IMR-90 (cell line): ENCODE data around the gene SRRM3. TPM values are rescaled to one million over a fixed set of nuclear protein-coding genes. Genes with fewer than 3 reads are reported as not detected.

Source experiments
- ATAC-seq: fragments of 200-7000 bp; cut with Tn5 transposase; 2 replicates; pipeline ENCODE4 v1.9.1; 2020; ENCODE audit warnings: low read depth, mild to moderate bottlenecking, moderate library complexity
- BruUV-seq: library from RNA; stranded (reverse); fragments of 400-500 nt; replicated peaks from 2 replicates; lab custom pipeline; 2021; lab: Mats Ljungman, UMichigan
- CTCF ChIA-PET: fragments of 300-600 bp; formaldehyde crosslinking; extraction: SDS; loops from one replicate; lab custom pipeline; 2021; ENCODE audit warnings: antibody characterized with exemption; lab: Yijun Ruan, JAX
- POLR2A ChIA-PET: fragments of 300-600 bp; sonication (Branson Sonifier 250); formaldehyde crosslinking; loops from one replicate; lab custom pipeline; 2022; ENCODE audit warnings: antibody characterized with exemption; ENCODE audit not compliant: unreplicated experiment; lab: Charles Lee
- DNase-seq: peaks from one replicate; pipeline ENCODE4 v3.0.0; 2013
- H2AFZ ChIP-seq: replicated peaks from 2 replicates; pipeline ENCODE3; 2013; ENCODE audit warnings: low read length, mild to moderate bottlenecking; ENCODE audit not compliant: poor library complexity
- H2AK5ac ChIP-seq: 2 replicates; pipeline ENCODE4 v1.6.1; 2013; ENCODE audit warnings: low read depth, low read length, inconsistent platforms
- H2AK9ac ChIP-seq: replicated peaks from 2 replicates; pipeline ENCODE3; 2013; ENCODE audit warnings: mild to moderate bottlenecking, low read depth, low read length, moderate library complexity; ENCODE audit not compliant: poor library complexity
- H2BK120ac ChIP-seq: 2 replicates; pipeline ENCODE4 v1.6.1; 2013; ENCODE audit warnings: low read depth, low read length, inconsistent platforms
- H2BK15ac ChIP-seq: 3 replicates; pipeline ENCODE4 v1.6.1; 2013; ENCODE audit warnings: low read depth, low read length, inconsistent platforms
- H2BK20ac ChIP-seq: 2 replicates; pipeline ENCODE4 v1.6.1; 2013; ENCODE audit warnings: low read depth, mild to moderate bottlenecking, inconsistent platforms, low read length, moderate library complexity
- H2BK5ac ChIP-seq: 2 replicates; pipeline ENCODE4 v1.6.1; 2013; ENCODE audit warnings: mild to moderate bottlenecking, low read depth, low read length, inconsistent platforms; ENCODE audit not compliant: poor library complexity, severe bottlenecking
- H3K14ac ChIP-seq: replicated peaks from 2 replicates; pipeline ENCODE4 v1.6.1; 2013; ENCODE audit warnings: low read depth, low read length, inconsistent platforms
- H3K18ac ChIP-seq: 2 replicates; pipeline ENCODE4 v1.6.1; 2013; ENCODE audit warnings: low read depth, low read length, control low read depth
- H3K23ac ChIP-seq: 2 replicates; pipeline ENCODE4 v1.6.1; 2013; ENCODE audit warnings: low read depth, low read length, inconsistent platforms
- H3K27ac ChIP-seq: 2 replicates; pipeline ENCODE4 v1.5.1; 2013; ENCODE audit warnings: mild to moderate bottlenecking, control low read depth, low read length; ENCODE audit not compliant: insufficient read depth
- H3K27me3 ChIP-seq: 2 replicates; pipeline ENCODE4 v1.6.1; 2013; ENCODE audit warnings: low read length; ENCODE audit not compliant: control insufficient read depth, insufficient read depth
- H3K36me3 ChIP-seq: 2 replicates; pipeline ENCODE4 v1.6.1; 2013; ENCODE audit warnings: low read length, mixed read lengths; ENCODE audit not compliant: control insufficient read depth, insufficient read depth
- H3K4ac ChIP-seq: 2 replicates; pipeline ENCODE4 v1.6.1; 2013; ENCODE audit warnings: low read depth, low read length, inconsistent platforms
- H3K4me1 ChIP-seq: 2 replicates; pipeline ENCODE4 v1.6.1; 2013; ENCODE audit warnings: low read length, mixed read lengths; ENCODE audit not compliant: control insufficient read depth, insufficient read depth
- H3K4me2 ChIP-seq: 2 replicates; pipeline ENCODE4 v1.6.1; 2013; ENCODE audit warnings: low read depth, mild to moderate bottlenecking, control low read depth, low read length, moderate library complexity
- H3K4me3 ChIP-seq: 2 replicates; pipeline ENCODE4 v1.5.1; 2013; ENCODE audit warnings: low read depth, mild to moderate bottlenecking, control low read depth, low read length, moderate library complexity; ENCODE audit not compliant: insufficient read depth
- H3K56ac ChIP-seq: 2 replicates; pipeline ENCODE4 v1.6.1; 2013; ENCODE audit warnings: low read length, inconsistent platforms; ENCODE audit not compliant: insufficient read depth; ENCODE audit errors: extremely low read depth
- H3K79me1 ChIP-seq, 2 experiments: 2 replicates each; pipeline ENCODE4 v1.6.1; 2013; ENCODE audit warnings: low read length in 2 of 2, inconsistent platforms in 1 of 2, low read depth in 1 of 2
- H3K9ac ChIP-seq: 2 replicates; pipeline ENCODE4 v1.6.1; 2013; ENCODE audit warnings: low read depth, low read length, control low read depth
- H3K9me1 ChIP-seq: 2 replicates; pipeline ENCODE4 v1.6.1; 2013; ENCODE audit warnings: low read length, inconsistent platforms; ENCODE audit not compliant: insufficient read depth
- H3K9me3 ChIP-seq: 2 replicates; pipeline ENCODE4 v1.6.1; 2013; ENCODE audit warnings: low read length; ENCODE audit not compliant: control insufficient read depth, insufficient read depth
- H4K20me1 ChIP-seq: 2 replicates; pipeline ENCODE4 v1.6.1; 2013; ENCODE audit warnings: low read length, inconsistent platforms; ENCODE audit not compliant: insufficient read depth
- H4K5ac ChIP-seq: 2 replicates; pipeline ENCODE4 v1.6.1; 2013; ENCODE audit warnings: mild to moderate bottlenecking, low read depth, low read length, control low read depth
- H4K8ac ChIP-seq, 2 experiments: 2 replicates each; pipeline ENCODE4 v1.6.1; 2013; ENCODE audit warnings: low read depth in 2 of 2, low read length in 2 of 2, control low read depth in 1 of 2, inconsistent platforms in 1 of 2
- H4K91ac ChIP-seq: 2 replicates; pipeline ENCODE4 v1.6.1; 2013; ENCODE audit warnings: low read depth, low read length, inconsistent platforms; ENCODE audit not compliant: insufficient read depth
- POLR2A ChIP-seq: IDR thresholded peaks from 2 replicates; pipeline ENCODE4 v1.6.1; 2012; ENCODE audit warnings: mild to moderate bottlenecking, low read depth, low read length
- RFX5 ChIP-seq: IDR thresholded peaks from 2 replicates; pipeline ENCODE4 v1.8.0; 2012; ENCODE audit warnings: low read depth, mild to moderate bottlenecking, low read length, moderate library complexity
- WGBS, 2 experiments: methylation state at CpG; one replicate each; pipeline versions ENCODE4 v1.1.5 to v1.1.7; 2013; ENCODE audit warnings: missing lambda C conversion rate in 2 of 2; ENCODE audit not compliant: insufficient read length in 1 of 2; ENCODE audit errors: extremely low coverage in 2 of 2; 5-methylcytosine and 5-hydroxymethylcytosine counted together
- dilution Hi-C: fragments of 300-500 bp; cut with HindIII; formaldehyde crosslinking; loops from one replicate; pipeline ENCODE4 v1.14.3; 2018; ENCODE audit warnings: low sequenced_read_pairs; ENCODE audit not compliant: unreplicated experiment
- in situ Hi-C: fragments of 300-500 bp; cut with MboI; formaldehyde crosslinking; loops from 3 replicates; pipeline ENCODE4 v1.14.3; 2019; ENCODE audit warnings: low sequenced_read_pairs, inconsistent platforms, mixed read lengths
- intact Hi-C: fragments of 100-400 bp; cut with micrococcal nuclease; formaldehyde crosslinking; loops from 2 replicates; pipeline ENCODE4 v1.10.0; 2022
- polyA plus RNA-seq, 3 experiments: library from polyadenylated mRNA; depleted of rRNA; stranded (reverse); fragments of >200 nt; gene quantifications; 2 replicates each; pipeline ENCODE4 v1.2.3, GENCODE V29; 2012; ENCODE audit warnings: low replicate concordance in 1 of 3
- total RNA-seq: library from RNA; depleted of rRNA; stranded (reverse); fragments of >200 nt; gene quantifications from 2 replicates; pipeline ENCODE4 v1.2.3, GENCODE V29; 2012
- TF ChIP-seq, protein P1 (sequence below): conservative IDR thresholded peaks from 2 replicates; pipeline ENCODE4 v1.5.1; 2012; ENCODE audit warnings: mild to moderate bottlenecking, low read depth, low read length, improper control_type of control experiment
- TF ChIP-seq, protein P2 (sequence below): fragments of 150-350 bp; IDR thresholded peaks from 2 replicates; pipeline ENCODE4 v1.6.1; 2016; ENCODE audit warnings: low read depth, mild to moderate bottlenecking, low read length, moderate library complexity, borderline replicate concordance

The SRRM3 gene
- total and polyA plus RNA-seq, 2 of the 4 experiments (the other 2 are of a cell fraction): 0.18 to 2.5 TPM

DNA sequence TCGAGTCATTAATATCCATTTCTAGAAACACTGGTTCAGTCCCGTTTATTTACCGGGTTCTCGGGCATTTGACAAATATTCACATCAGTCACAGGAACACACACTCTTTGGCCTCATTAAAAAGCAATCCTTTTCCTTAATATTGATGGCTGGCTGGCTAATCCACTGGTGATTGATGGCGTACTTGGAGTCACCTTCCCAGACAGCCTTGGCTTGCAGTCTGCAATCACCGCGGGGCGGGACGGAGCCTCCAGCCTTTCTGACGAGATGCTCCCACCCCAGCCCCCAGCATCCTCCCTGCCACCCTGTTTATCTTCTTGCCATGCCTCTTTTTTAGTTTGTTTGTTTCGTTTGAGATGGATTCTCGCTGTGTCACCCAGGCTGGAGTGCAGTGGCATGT is 36.6 kb downstream of the SRRM3 start:
- Histone ChIP-seq H3K27ac (no peak overlapping the region), H2AK9ac (no peak overlapping the region), H3K79me1 (no peaks in the 10 kb centered on the region), H3K4me1 (no peaks in the 10 kb centered on the region), H3K9ac (no peak overlapping the region), H2BK5ac (no peak overlapping the region), H3K27me3 (peaks cover 32% of the 10 kb centered on the region), H2BK20ac (no peak overlapping the region), H4K5ac (no peak overlapping the region), H4K8ac (no peak overlapping the region), H3K56ac (no peak overlapping the region), H3K9me3 (no peaks in the 10 kb centered on the region), H3K18ac (no peak overlapping the region), H3K4ac (no peak overlapping the region), H3K23ac (no peak overlapping the region), H3K9me1 (no peaks in the 10 kb centered on the region; the same call in 1 of the 2 replicates), H4K91ac (no peak overlapping the region), H3K4me3 (no peak overlapping the region), H2AK5ac (no peak overlapping the region), H2AFZ (no peak overlapping the region), H4K20me1 (no peaks in the 10 kb centered on the region), H3K14ac (no peak overlapping the region), H3K4me2 (no peak overlapping the region), H2BK15ac (no peak overlapping the region), H3K36me3 (no peaks in the 10 kb centered on the region), H2BK120ac (no peak overlapping the region)
- dilution Hi-C loops (no loop called here), in situ Hi-C loops (no loop called here), intact Hi-C loops (no loop called here)
- no TSS peak for BruUV-seq
- TF ChIP-seq RFX5 (no peak), POLR2A (no peak)
- TF ChIP-seq, protein P1, sequence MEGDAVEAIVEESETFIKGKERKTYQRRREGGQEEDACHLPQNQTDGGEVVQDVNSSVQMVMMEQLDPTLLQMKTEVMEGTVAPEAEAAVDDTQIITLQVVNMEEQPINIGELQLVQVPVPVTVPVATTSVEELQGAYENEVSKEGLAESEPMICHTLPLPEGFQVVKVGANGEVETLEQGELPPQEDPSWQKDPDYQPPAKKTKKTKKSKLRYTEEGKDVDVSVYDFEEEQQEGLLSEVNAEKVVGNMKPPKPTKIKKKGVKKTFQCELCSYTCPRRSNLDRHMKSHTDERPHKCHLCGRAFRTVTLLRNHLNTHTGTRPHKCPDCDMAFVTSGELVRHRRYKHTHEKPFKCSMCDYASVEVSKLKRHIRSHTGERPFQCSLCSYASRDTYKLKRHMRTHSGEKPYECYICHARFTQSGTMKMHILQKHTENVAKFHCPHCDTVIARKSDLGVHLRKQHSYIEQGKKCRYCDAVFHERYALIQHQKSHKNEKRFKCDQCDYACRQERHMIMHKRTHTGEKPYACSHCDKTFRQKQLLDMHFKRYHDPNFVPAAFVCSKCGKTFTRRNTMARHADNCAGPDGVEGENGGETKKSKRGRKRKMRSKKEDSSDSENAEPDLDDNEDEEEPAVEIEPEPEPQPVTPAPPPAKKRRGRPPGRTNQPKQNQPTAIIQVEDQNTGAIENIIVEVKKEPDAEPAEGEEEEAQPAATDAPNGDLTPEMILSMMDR: no peak
- TF ChIP-seq, protein P2, sequence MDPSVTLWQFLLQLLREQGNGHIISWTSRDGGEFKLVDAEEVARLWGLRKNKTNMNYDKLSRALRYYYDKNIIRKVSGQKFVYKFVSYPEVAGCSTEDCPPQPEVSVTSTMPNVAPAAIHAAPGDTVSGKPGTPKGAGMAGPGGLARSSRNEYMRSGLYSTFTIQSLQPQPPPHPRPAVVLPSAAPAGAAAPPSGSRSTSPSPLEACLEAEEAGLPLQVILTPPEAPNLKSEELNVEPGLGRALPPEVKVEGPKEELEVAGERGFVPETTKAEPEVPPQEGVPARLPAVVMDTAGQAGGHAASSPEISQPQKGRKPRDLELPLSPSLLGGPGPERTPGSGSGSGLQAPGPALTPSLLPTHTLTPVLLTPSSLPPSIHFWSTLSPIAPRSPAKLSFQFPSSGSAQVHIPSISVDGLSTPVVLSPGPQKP: no peak
- ATAC-seq (no peak), DNase-seq (no peak)
- CTCF ChIA-PET: no interaction called here
- 13% methylated on average over 7 of the region's 12 CpGs; no CpG with 5 or more reads in 1 of the 2 experiments for WGBS, 2 experiments
- POLR2A ChIA-PET: interaction anchor here (0.6 kb wide), 1 partner anchor 1173 kb away, joined by 4 read pairs; no protein-coding TSS in a partner anchor
